Skeletal muscle satellite cell (primary cell): ENCODE results near the gene BBIP1. TPM values are rescaled to one million over a fixed set of nuclear protein-coding genes. Genes with fewer than 3 reads are reported as not detected.

ENCODE experiments used
- H3K27me3 ChIP-seq: 2 replicates; pipeline ENCODE4 v1.7.0; 2013; ENCODE audit warnings: low read length; ENCODE audit not compliant: control insufficient read depth, insufficient read depth
- H3K36me3 ChIP-seq: 2 replicates; pipeline ENCODE4 v1.7.0; 2013; ENCODE audit warnings: mild to moderate bottlenecking, control low read depth, low read length; ENCODE audit not compliant: insufficient read depth
- H3K4me1 ChIP-seq: 2 replicates; pipeline ENCODE4 v1.7.0; 2013; ENCODE audit warnings: low read length; ENCODE audit not compliant: control insufficient read depth, insufficient read depth
- H3K4me2 ChIP-seq: 2 replicates; pipeline ENCODE4 v1.7.0; 2013; ENCODE audit warnings: mild to moderate bottlenecking, low read length
- H3K4me3 ChIP-seq: 2 replicates; pipeline ENCODE4 v1.7.0; 2013; ENCODE audit warnings: low read length
- H3K9ac ChIP-seq: 2 replicates; pipeline ENCODE4 v1.7.0; 2013; ENCODE audit warnings: mild to moderate bottlenecking, low read depth, low read length, moderate library complexity
- H3K9me3 ChIP-seq: replicated peaks from 2 replicates; pipeline ENCODE4 v1.7.0; 2013; ENCODE audit warnings: mild to moderate bottlenecking, control low read depth, low read length
- total RNA-seq: library from RNA; depleted of rRNA; stranded (reverse); fragments of >200 nt; gene quantifications from 2 replicates; pipeline ENCODE4 v1.2.3, GENCODE V29; 2012; rRNA removed

Gene BBIP1, protein sequence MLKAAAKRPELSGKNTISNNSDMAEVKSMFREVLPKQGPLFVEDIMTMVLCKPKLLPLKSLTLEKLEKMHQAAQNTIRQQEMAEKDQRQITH
- total RNA-seq: 18.3 and 21.2 TPM in 2 replicates

DNA sequence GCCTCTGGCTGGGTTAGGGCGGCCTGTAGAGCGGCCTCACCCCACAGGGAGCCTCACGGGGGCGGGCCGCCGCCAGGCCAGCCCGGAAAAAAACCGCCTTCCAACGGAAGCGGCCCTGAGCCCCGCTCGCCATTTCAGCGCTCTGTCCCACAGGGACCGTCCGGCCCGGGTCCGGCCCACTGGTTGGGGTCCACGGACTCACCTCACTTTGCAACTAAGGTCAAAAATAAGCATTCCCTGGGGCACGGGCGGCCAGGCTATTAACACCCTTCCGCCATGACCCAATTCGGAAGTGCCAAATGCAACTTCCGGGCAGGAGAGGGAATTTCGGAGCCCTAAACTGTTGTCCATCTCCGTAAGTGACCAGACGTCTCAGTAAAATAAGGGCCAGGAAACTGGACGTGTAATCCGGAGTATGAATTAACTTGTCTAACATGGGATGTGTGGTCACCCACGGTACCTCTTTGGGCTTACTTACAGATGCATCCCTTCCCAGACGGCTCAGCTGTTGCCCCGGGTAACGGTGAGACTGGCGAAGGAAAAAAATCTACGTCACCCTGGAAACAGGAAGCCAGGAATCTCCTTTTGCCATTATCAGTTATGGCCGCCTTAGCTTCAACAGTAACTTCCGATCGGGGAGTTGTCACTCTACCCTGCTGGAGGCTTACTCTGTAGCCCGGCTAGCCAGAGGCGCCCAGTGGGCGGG is at the start of gene BBIP1:
Gene BBIP1, minus strand, starts transcription at position 538 of the 706 bp plus-strand sequence. CDS start 1,023 bp downstream, outside the sequence.
- Histone ChIP-seq H3K4me3 (peak within 1 kb of the TSS; percentile 84), H3K27me3 (no peaks in the 10 kb centered on the region), H3K4me1 (peaks cover 41% of the 10 kb centered on the region), H3K4me2 (peak within 1 kb of the TSS; percentile 82), H3K36me3 (no peaks in the 10 kb centered on the region), H3K9ac (peak within 1 kb of the TSS; percentile 97), H3K9me3 (no peaks in the 10 kb centered on the region)

DNA sequence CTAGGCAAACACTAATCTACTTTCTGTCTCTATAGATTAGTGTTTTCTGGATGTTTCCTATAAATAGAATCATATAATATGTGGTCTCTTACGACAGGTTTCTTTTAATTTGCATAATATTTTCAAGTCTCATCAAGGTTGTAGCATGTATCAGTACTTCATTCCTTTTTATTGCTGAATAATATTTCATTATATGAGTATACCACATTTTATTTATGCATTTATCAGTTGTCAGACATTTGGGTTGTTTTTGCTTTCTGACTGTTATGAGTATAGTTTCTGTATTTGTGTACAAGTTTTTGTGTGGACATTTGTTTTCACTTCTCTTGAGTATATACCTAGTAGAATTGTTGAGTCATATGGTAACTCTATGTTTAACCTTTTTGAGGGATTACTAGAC is 48.7 kb upstream of the BBIP1 start:
- H3K9me3 ChIP-seq: no peaks in the 10 kb centered on the region

DNA sequence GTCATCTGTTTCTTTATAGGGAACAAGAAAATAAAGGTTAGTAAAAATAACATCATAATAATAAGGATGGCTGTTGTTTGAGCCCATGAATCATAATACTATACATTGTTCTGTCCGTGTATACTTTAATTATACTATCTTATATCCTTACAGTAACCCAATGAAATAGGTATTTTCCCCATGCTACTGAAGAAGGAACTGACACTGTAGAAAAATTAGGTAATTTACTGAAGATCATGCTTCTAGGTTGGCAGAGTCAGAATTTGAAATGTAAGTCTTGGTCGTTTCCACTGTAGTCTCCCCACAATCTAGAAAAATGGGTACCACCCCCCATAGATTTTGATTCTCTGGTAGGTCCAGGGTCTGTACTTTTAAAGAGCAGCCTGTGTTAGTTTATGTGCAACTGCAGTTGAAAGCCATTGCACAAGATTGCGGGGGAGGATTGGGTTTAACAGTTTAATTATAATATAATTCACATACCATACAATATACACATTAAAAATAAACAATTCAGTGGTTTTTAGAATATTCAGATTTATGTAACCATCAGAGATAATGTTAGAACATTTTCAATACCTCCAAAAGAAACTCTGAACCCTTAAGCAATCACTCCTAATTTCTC is 48.1 kb upstream of the BBIP1 start:
- no peaks in the 10 kb centered on the region for H3K36me3 ChIP-seq
- H3K4me3 ChIP-seq: no peak overlapping the region
- H3K4me1 ChIP-seq: peaks cover 8% of the 10 kb centered on the region
- H3K9me3 ChIP-seq: no peaks in the 10 kb centered on the region
- no peak overlapping the region for H3K4me2 ChIP-seq
- no peaks in the 10 kb centered on the region for H3K27me3 ChIP-seq
- no peak overlapping the region for H3K9ac ChIP-seq

More for the DNA sequence above, 48.7 kb upstream of the BBIP1 start:
- H3K36me3 ChIP-seq: no peaks in the 10 kb centered on the region
- H3K4me1 ChIP-seq: peaks cover 8% of the 10 kb centered on the region
- no peak overlapping the region for H3K9ac ChIP-seq
- H3K4me2 ChIP-seq: no peak overlapping the region
- no peak overlapping the region for H3K4me3 ChIP-seq
- H3K27me3 ChIP-seq: no peaks in the 10 kb centered on the region

DNA sequence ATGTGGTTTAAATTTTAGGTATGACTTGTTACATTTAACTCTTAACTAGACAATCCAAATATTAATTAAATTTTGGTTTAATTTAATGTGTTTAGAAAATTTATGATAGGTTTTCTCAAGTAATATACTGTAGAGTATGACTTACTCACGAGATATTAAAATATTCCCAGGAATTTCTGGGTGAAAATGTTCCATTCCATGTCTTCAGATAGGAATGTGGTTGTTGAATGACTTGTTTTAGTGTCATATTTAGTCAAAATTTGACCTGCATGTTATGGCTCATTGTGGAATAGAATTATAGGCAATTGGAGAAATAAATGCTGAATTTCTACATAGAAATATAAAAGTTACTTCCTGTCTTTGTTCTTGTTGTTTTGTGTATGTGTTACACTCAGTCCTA is 47.2 kb upstream of the BBIP1 start:
- Histone ChIP-seq H3K36me3 (no peaks in the 10 kb centered on the region), H3K4me3 (no peak overlapping the region), H3K4me1 (peaks cover 8% of the 10 kb centered on the region), H3K9ac (no peak overlapping the region), H3K27me3 (no peaks in the 10 kb centered on the region), H3K4me2 (no peak overlapping the region), H3K9me3 (no peaks in the 10 kb centered on the region)

DNA sequence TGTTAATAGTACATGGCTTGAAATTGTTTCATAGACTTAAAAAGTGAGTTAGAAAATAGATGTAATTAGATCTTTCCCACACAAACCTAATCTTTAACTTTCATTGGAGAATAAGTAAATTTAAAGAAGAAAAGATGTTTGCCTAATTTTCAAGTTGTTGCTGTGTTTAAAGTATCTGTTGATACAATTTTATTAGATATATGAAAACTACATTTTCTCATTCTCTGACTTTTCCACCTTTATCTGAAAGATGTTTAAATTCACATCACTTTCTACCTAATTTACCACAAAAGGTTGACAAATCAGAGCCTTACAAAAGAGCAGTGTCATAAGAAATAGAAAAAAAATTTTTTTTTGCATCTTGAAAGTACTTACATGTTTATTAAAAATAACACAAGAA is 46.2 kb upstream of the BBIP1 start:
- Histone ChIP-seq H3K4me2 (no peak overlapping the region), H3K4me3 (no peak overlapping the region), H3K9me3 (no peaks in the 10 kb centered on the region), H3K27me3 (no peaks in the 10 kb centered on the region), H3K4me1 (peaks cover 8% of the 10 kb centered on the region), H3K9ac (no peak overlapping the region), H3K36me3 (no peaks in the 10 kb centered on the region)

DNA sequence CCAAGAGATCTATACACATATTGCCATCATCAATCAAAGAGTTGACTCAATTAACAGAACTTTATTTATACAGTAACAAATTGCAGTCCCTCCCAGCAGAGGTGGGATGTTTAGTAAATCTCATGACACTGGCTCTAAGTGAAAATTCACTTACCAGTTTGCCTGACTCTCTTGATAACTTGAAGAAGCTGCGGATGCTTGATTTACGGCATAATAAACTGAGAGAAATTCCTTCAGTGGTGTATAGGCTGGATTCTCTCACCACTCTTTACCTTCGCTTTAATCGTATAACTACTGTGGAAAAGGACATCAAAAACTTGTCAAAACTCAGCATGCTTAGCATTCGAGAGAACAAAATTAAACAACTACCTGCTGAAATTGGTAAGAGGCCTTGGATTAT is 45.7 kb upstream of the BBIP1 start:
- Histone ChIP-seq H3K4me2 (no peak overlapping the region), H3K9me3 (no peaks in the 10 kb centered on the region), H3K4me1 (peaks cover 8% of the 10 kb centered on the region), H3K4me3 (no peak overlapping the region), H3K36me3 (no peaks in the 10 kb centered on the region), H3K27me3 (no peaks in the 10 kb centered on the region), H3K9ac (no peak overlapping the region)

DNA sequence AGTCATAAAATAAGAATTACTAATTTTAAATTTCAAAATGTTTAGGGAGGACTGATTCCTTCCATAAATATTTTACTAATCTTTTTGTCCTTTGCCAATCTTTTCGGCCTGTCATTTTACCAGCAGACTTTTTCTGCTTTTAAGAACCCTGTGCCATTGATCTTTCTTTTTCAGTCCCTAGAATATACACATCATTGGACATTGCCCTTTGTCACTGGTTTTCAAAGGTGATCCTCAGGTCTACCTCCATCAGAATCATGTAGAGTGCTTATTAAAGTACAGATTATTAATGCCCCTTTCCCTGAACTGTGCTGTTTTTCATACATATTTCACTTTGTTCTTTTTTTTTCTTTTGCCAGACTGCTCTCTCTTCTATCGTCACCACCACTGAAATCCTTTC is 44.2 kb upstream of the BBIP1 start:
- no peaks in the 10 kb centered on the region for H3K9me3 ChIP-seq
- H3K4me3 ChIP-seq: no peak overlapping the region
- H3K4me1 ChIP-seq: peaks cover 8% of the 10 kb centered on the region
- H3K9ac ChIP-seq: no peak overlapping the region
- no peaks in the 10 kb centered on the region for H3K36me3 ChIP-seq
- H3K27me3 ChIP-seq: no peaks in the 10 kb centered on the region
- H3K4me2 ChIP-seq: no peak overlapping the region

DNA sequence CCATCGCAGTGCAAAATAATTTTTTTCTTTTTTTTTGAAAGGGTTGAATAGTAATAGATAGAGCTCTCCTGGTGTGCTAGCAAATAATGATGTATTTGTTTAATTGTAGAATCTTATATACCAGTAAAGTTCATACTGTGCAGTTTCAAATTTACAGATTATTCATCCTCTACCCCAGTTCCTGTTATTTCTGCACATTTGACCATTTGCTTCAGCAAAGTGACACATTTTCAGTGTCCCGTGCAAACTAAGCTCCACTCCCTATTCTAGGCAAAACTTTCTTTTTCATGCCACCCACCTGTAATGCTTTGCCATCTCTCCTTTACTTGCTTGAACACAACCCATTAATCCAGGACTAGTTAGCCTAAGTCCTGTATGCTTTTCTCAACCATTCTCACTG is 43.5 kb upstream of the BBIP1 start:
- Histone ChIP-seq H3K4me3 (no peak overlapping the region), H3K4me1 (peaks cover 8% of the 10 kb centered on the region), H3K4me2 (no peak overlapping the region), H3K9ac (no peak overlapping the region), H3K36me3 (peaks cover 3% of the 10 kb centered on the region), H3K9me3 (no peaks in the 10 kb centered on the region), H3K27me3 (no peaks in the 10 kb centered on the region)

DNA sequence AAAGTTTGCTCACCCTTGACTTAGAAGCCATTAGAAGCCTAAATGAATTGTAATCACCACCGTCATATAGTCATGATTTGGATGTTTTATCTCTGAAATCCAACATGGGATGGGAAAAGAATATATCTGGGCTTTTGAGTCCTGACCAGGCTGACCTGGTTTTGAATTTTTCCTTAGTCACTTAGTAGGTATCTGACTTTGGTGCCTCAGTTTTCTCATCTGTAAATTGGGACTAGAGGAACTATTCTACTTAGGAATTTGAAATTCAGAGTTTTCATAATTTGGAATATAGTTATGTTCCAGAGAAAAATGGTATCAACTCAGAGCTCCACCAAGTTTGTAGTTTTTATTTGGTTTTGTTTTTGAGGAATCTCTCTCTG is 41.3 kb upstream of the BBIP1 start:
- H3K4me1 ChIP-seq: no peaks in the 10 kb centered on the region
- no peaks in the 10 kb centered on the region for H3K9me3 ChIP-seq
- H3K9ac ChIP-seq: no peak overlapping the region
- no peak overlapping the region for H3K4me2 ChIP-seq
- no peak overlapping the region for H3K4me3 ChIP-seq
- H3K36me3 ChIP-seq: peaks cover 3% of the 10 kb centered on the region
- no peaks in the 10 kb centered on the region for H3K27me3 ChIP-seq

DNA sequence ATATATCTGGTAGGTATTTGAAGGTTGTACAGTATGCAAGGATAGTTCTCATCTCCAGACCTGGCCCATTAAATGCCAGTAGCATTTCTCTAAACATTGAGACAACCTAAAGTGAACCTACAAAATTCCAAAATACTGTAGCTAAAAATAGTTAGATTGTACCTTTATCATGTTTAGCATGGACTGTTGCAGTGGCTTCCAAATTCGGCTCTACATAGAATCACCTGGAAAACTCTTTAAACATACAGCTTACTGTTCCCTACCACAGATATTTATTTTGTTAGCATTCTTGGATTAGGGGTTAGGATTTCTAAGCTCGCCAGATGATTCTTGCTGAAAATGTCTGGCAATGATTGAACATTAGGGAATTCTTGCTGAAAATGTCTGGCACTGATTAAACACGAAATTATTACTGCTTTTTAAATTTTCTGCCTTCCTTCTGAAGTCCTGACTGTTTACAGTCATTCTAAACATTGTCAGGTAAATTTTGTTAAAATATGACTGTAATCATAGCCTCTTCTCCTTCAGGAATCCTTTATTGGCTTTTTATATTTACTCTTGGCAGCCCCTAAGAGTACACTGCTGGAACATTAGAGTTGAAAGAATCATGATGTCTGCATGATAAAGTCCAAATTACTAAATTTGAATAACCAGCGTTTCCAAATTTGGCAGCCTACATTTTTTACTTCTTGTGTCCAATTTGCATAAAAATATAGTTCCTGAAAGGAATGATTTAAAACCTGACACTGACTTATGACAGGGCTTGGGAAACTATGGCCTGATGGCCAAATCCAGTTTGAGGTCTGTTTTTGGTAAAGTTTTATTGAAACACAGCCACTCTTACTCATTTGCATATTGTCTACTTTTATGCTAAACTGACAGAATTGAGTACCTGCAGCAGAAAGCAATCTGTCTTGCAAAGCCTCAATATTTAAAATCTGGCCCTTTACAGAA is 40.7 kb upstream of the BBIP1 start:
- Histone ChIP-seq H3K4me3 (no peak overlapping the region), H3K4me1 (no peaks in the 10 kb centered on the region), H3K9me3 (no peaks in the 10 kb centered on the region), H3K36me3 (peaks cover 3% of the 10 kb centered on the region), H3K27me3 (no peaks in the 10 kb centered on the region), H3K4me2 (no peak overlapping the region), H3K9ac (no peak overlapping the region)

DNA sequence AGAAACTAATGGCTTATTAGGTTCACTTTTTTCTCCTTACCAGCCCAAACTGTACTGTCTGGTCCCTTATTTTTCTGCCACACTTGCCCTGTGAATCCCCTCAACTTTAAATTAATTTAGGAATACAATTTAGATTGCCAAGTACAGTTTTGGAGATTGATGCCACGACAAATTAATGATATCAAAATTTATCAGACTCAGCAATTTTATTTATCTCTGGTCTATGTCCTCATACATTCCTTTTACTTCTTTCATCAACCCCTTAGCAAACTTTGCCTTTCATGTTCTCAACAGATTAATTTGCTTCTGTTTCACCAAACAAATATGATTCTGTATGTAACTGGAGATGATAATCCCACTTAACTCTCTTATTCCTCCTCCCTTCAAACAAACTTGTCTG is 38.6 kb upstream of the BBIP1 start:
- H3K27me3 ChIP-seq: no peaks in the 10 kb centered on the region
- H3K4me2 ChIP-seq: no peak overlapping the region
- H3K9ac ChIP-seq: no peak overlapping the region
- H3K4me1 ChIP-seq: no peaks in the 10 kb centered on the region
- H3K36me3 ChIP-seq: peaks cover 3% of the 10 kb centered on the region
- no peaks in the 10 kb centered on the region for H3K9me3 ChIP-seq
- no peak overlapping the region for H3K4me3 ChIP-seq
